ENCODE data around the gene PDIA5.

PDIA5 gene

GRCh38 chr3:123039178-123039577 is 27.6 kb upstream of the PDIA5 start:
- 89 to 95% methylated on average over 2 of the region's 3 CpGs for WGBS, 2 experiments
- H3K27me3 ChIP-seq (ENCODE audit: control insufficient read depth, insufficient read depth, low read length, poor library complexity, severe bottlenecking) = no peaks in the 10 kb centered on the region
- no peaks in the 10 kb centered on the region for H3K36me3 ChIP-seq (ENCODE audit: control insufficient read depth, insufficient read depth, low read length)

GRCh38 chr3:123042413-123042812 is 24.4 kb upstream of the PDIA5 start:
- no peak overlapping the region for H3K4me3 ChIP-seq (ENCODE audit: insufficient read depth, low read depth, low read length)
- no peaks in the 10 kb centered on the region for H3K4me1 ChIP-seq (ENCODE audit: control insufficient read depth, insufficient read depth, low read length)
- no peaks in the 10 kb centered on the region for H3K36me3 ChIP-seq (ENCODE audit: control insufficient read depth, insufficient read depth, low read length)
- no peaks in the 10 kb centered on the region for H3K27me3 ChIP-seq (ENCODE audit: control insufficient read depth, insufficient read depth, low read length, poor library complexity, severe bottlenecking)
- WGBS, 2 experiments = 87 to 95% methylated on average over 6 of the region's 6 CpGs
- no peaks in the 10 kb centered on the region for H3K9me3 ChIP-seq (ENCODE audit: control insufficient read depth, low read length)
- no peak overlapping the region for H3K27ac ChIP-seq (ENCODE audit: insufficient read depth, low read depth, low read length, poor library complexity, severe bottlenecking)

More at GRCh38 chr3:123039178-123039577, 27.6 kb upstream of the PDIA5 start:
- H3K27ac ChIP-seq (ENCODE audit: insufficient read depth, low read depth, low read length, poor library complexity, severe bottlenecking) = no peak overlapping the region
- no peaks in the 10 kb centered on the region for H3K4me1 ChIP-seq (ENCODE audit: control insufficient read depth, insufficient read depth, low read length)
- H3K4me3 ChIP-seq (ENCODE audit: insufficient read depth, low read depth, low read length) = no peak overlapping the region
- H3K9me3 ChIP-seq (ENCODE audit: control insufficient read depth, low read length) = no peaks in the 10 kb centered on the region

- Histone ChIP-seq H3K4me3 (ENCODE audit: insufficient read depth, low read depth, low read length) (no peak overlapping the region), H3K36me3 (ENCODE audit: control insufficient read depth, insufficient read depth, low read length) (no peaks in the 10 kb centered on the region), H3K27ac (ENCODE audit: insufficient read depth, low read depth, low read length, poor library complexity, severe bottlenecking) (no peak overlapping the region), H3K9me3 (ENCODE audit: control insufficient read depth, low read length) (no peaks in the 10 kb centered on the region), H3K27me3 (ENCODE audit: control insufficient read depth, insufficient read depth, low read length, poor library complexity, severe bottlenecking) (no peaks in the 10 kb centered on the region), H3K4me1 (ENCODE audit: control insufficient read depth, insufficient read depth, low read length) (peaks cover 5% of the 10 kb centered on the region)
- WGBS, 2 experiments = 63 to 65% methylated on average over 5 of the region's 5 CpGs
Measured at GRCh38 chr3:123044981-123045763, 21.7 kb upstream of the PDIA5 start.

GRCh38 chr3:123046262-123047061 is 20.4 kb upstream of the PDIA5 start:
- peaks cover 5% of the 10 kb centered on the region for H3K4me1 ChIP-seq (ENCODE audit: control insufficient read depth, insufficient read depth, low read length)
- H3K9me3 ChIP-seq (ENCODE audit: control insufficient read depth, low read length) = no peaks in the 10 kb centered on the region
- WGBS, 2 experiments = 71 to 76% methylated on average over 10 of the region's 10 CpGs
- no peaks in the 10 kb centered on the region for H3K36me3 ChIP-seq (ENCODE audit: control insufficient read depth, insufficient read depth, low read length)
- no peak overlapping the region for H3K27ac ChIP-seq (ENCODE audit: insufficient read depth, low read depth, low read length, poor library complexity, severe bottlenecking)
- H3K4me3 ChIP-seq (ENCODE audit: insufficient read depth, low read depth, low read length) = no peak overlapping the region
- no peaks in the 10 kb centered on the region for H3K27me3 ChIP-seq (ENCODE audit: control insufficient read depth, insufficient read depth, low read length, poor library complexity, severe bottlenecking)

GRCh38 chr3:123047062-123047319 is 19.8 kb upstream of the PDIA5 start:
- 86 to 91% methylated on average over 3 of the region's 3 CpGs for WGBS, 2 experiments
- H3K27me3 ChIP-seq (ENCODE audit: control insufficient read depth, insufficient read depth, low read length, poor library complexity, severe bottlenecking) = no peaks in the 10 kb centered on the region
- no peaks in the 10 kb centered on the region for H3K9me3 ChIP-seq (ENCODE audit: control insufficient read depth, low read length)
- H3K4me3 ChIP-seq (ENCODE audit: insufficient read depth, low read depth, low read length) = no peak overlapping the region
- H3K27ac ChIP-seq (ENCODE audit: insufficient read depth, low read depth, low read length, poor library complexity, severe bottlenecking) = no peak overlapping the region
- no peaks in the 10 kb centered on the region for H3K36me3 ChIP-seq (ENCODE audit: control insufficient read depth, insufficient read depth, low read length)
- peaks cover 5% of the 10 kb centered on the region for H3K4me1 ChIP-seq (ENCODE audit: control insufficient read depth, insufficient read depth, low read length)

GRCh38 chr3:123048480-123049237 is 18.2 kb upstream of the PDIA5 start:
- no peaks in the 10 kb centered on the region for H3K27me3 ChIP-seq (ENCODE audit: control insufficient read depth, insufficient read depth, low read length, poor library complexity, severe bottlenecking)
- H3K27ac ChIP-seq (ENCODE audit: insufficient read depth, low read depth, low read length, poor library complexity, severe bottlenecking) = no peak overlapping the region

GRCh38 chr3:123050666-123051065 is 16.2 kb upstream of the PDIA5 start:
- H3K4me1 ChIP-seq (ENCODE audit: control insufficient read depth, insufficient read depth, low read length) = peaks cover 5% of the 10 kb centered on the region
- WGBS, 2 experiments = 87 to 90% methylated on average over 2 of the region's 2 CpGs
- no peaks in the 10 kb centered on the region for H3K27me3 ChIP-seq (ENCODE audit: control insufficient read depth, insufficient read depth, low read length, poor library complexity, severe bottlenecking)
- no peaks in the 10 kb centered on the region for H3K36me3 ChIP-seq (ENCODE audit: control insufficient read depth, insufficient read depth, low read length)
- H3K9me3 ChIP-seq (ENCODE audit: control insufficient read depth, low read length) = no peaks in the 10 kb centered on the region
- H3K4me3 ChIP-seq (ENCODE audit: insufficient read depth, low read depth, low read length) = no peak overlapping the region
- no peak overlapping the region for H3K27ac ChIP-seq (ENCODE audit: insufficient read depth, low read depth, low read length, poor library complexity, severe bottlenecking)

More at GRCh38 chr3:123048480-123049237, 18.2 kb upstream of the PDIA5 start:
- no peak overlapping the region for H3K4me3 ChIP-seq (ENCODE audit: insufficient read depth, low read depth, low read length)
- no peaks in the 10 kb centered on the region for H3K36me3 ChIP-seq (ENCODE audit: control insufficient read depth, insufficient read depth, low read length)
- 86 to 87% methylated on average over 13 of the region's 13 CpGs for WGBS, 2 experiments
- peaks cover 5% of the 10 kb centered on the region for H3K4me1 ChIP-seq (ENCODE audit: control insufficient read depth, insufficient read depth, low read length)
- no peaks in the 10 kb centered on the region for H3K9me3 ChIP-seq (ENCODE audit: control insufficient read depth, low read length)

- H3K4me3 ChIP-seq (ENCODE audit: insufficient read depth, low read depth, low read length) = no peak overlapping the region
- H3K36me3 ChIP-seq (ENCODE audit: control insufficient read depth, insufficient read depth, low read length) = no peaks in the 10 kb centered on the region
- H3K27ac ChIP-seq (ENCODE audit: insufficient read depth, low read depth, low read length, poor library complexity, severe bottlenecking) = no peak overlapping the region
- no peaks in the 10 kb centered on the region for H3K27me3 ChIP-seq (ENCODE audit: control insufficient read depth, insufficient read depth, low read length, poor library complexity, severe bottlenecking)
- H3K9me3 ChIP-seq (ENCODE audit: control insufficient read depth, low read length) = no peaks in the 10 kb centered on the region
- peaks cover 5% of the 10 kb centered on the region for H3K4me1 ChIP-seq (ENCODE audit: control insufficient read depth, insufficient read depth, low read length)
- 96 to 98% methylated on average over 2 of the region's 2 CpGs for WGBS, 2 experiments
Measured at GRCh38 chr3:123053107-123053506, 13.7 kb upstream of the PDIA5 start.

GRCh38 chr3:123054109-123054778 is 12.6 kb upstream of the PDIA5 start:
- H3K36me3 ChIP-seq (ENCODE audit: control insufficient read depth, insufficient read depth, low read length) = no peaks in the 10 kb centered on the region
- WGBS, 2 experiments = 80 to 82% methylated on average over 5 of the region's 5 CpGs
- H3K27me3 ChIP-seq (ENCODE audit: control insufficient read depth, insufficient read depth, low read length, poor library complexity, severe bottlenecking) = no peaks in the 10 kb centered on the region
- no peaks in the 10 kb centered on the region for H3K9me3 ChIP-seq (ENCODE audit: control insufficient read depth, low read length)
- H3K4me3 ChIP-seq (ENCODE audit: insufficient read depth, low read depth, low read length) = no peak overlapping the region
- H3K27ac ChIP-seq (ENCODE audit: insufficient read depth, low read depth, low read length, poor library complexity, severe bottlenecking) = no peak overlapping the region
- no peaks in the 10 kb centered on the region for H3K4me1 ChIP-seq (ENCODE audit: control insufficient read depth, insufficient read depth, low read length)
